Rectal smooth muscle tissue (tissue), 1 donor: ENCODE data around the gene SIL1.
"Not testable (repeated sequence)": the region's sequence is repeated elsewhere in the genome, so short reads cannot be mapped to it uniquely, and the experiment has no call there.

ENCODE experiments used
- H3K27ac ChIP-seq: one replicate; pipeline ENCODE4 v1.7.0; 2013; ENCODE audit warnings: low read depth, low read length, inconsistent platforms
- H3K27me3 ChIP-seq: one replicate; pipeline ENCODE4 v1.7.0; 2013; ENCODE audit warnings: low read length; ENCODE audit not compliant: control insufficient read depth, insufficient read depth
- H3K36me3 ChIP-seq: one replicate; pipeline ENCODE4 v1.7.0; 2013; ENCODE audit warnings: low read length; ENCODE audit not compliant: control insufficient read depth, insufficient read depth
- H3K4me1 ChIP-seq: one replicate; pipeline ENCODE4 v1.7.0; 2013; ENCODE audit warnings: low read length; ENCODE audit not compliant: control insufficient read depth, insufficient read depth
- H3K4me3 ChIP-seq: one replicate; pipeline ENCODE4 v1.7.0; 2013; ENCODE audit warnings: low read length
- H3K9ac ChIP-seq: one replicate; pipeline ENCODE4 v1.7.0; 2013; ENCODE audit warnings: low read length

SIL1 gene

GRCh38 chr5:139193928-139194327 lies 4.2 kb downstream of the SIL1 start:
- Histone ChIP-seq H3K36me3 (no peaks in the 10 kb centered on the region), H3K4me3 (no peak overlapping the region), H3K4me1 (peaks cover 5% of the 10 kb centered on the region), H3K27me3 (no peaks in the 10 kb centered on the region), H3K9ac (no peak overlapping the region), H3K27ac (no peak overlapping the region)

- H3K9ac ChIP-seq, H3K4me3 ChIP-seq, H3K4me1 ChIP-seq, H3K36me3 ChIP-seq, H3K27me3 ChIP-seq, H3K27ac ChIP-seq: not testable (repeated sequence)
Observed at GRCh38 chr5:139192906-139193305, 5.3 kb downstream of the SIL1 start.

GRCh38 chr5:139191954-139192353 lies 6.2 kb downstream of the SIL1 start:
- not testable (repeated sequence) for H3K9ac ChIP-seq, H3K27ac ChIP-seq, H3K27me3 ChIP-seq, H3K4me1 ChIP-seq, H3K36me3 ChIP-seq, H3K4me3 ChIP-seq

- Histone ChIP-seq H3K9ac (no peak overlapping the region), H3K4me3 (no peak overlapping the region), H3K36me3 (no peaks in the 10 kb centered on the region), H3K4me1 (peaks cover 12% of the 10 kb centered on the region), H3K27me3 (no peaks in the 10 kb centered on the region), H3K27ac (peak overlapping the region; percentile 22)
Observed at GRCh38 chr5:139190125-139190524, 8.0 kb downstream of the SIL1 start.

- Histone ChIP-seq H3K4me3 (no peak overlapping the region), H3K36me3 (no peaks in the 10 kb centered on the region), H3K27ac (no peak overlapping the region), H3K4me1 (peaks cover 17% of the 10 kb centered on the region), H3K27me3 (no peaks in the 10 kb centered on the region), H3K9ac (no peak overlapping the region)
Observed at GRCh38 chr5:139188558-139189270, 9.5 kb downstream of the SIL1 start.

GRCh38 chr5:139186752-139187326 lies 11.3 kb downstream of the SIL1 start:
- Histone ChIP-seq H3K27me3 (no peaks in the 10 kb centered on the region), H3K4me1 (peaks cover 22% of the 10 kb centered on the region), H3K9ac (no peak overlapping the region), H3K4me3 (no peak overlapping the region), H3K27ac (no peak overlapping the region), H3K36me3 (no peaks in the 10 kb centered on the region)

- Histone ChIP-seq H3K4me3 (no peak overlapping the region), H3K9ac (no peak overlapping the region), H3K27me3 (no peaks in the 10 kb centered on the region), H3K4me1 (peaks cover 27% of the 10 kb centered on the region), H3K27ac (no peak overlapping the region), H3K36me3 (no peaks in the 10 kb centered on the region)
Observed at GRCh38 chr5:139186261-139186660, 11.9 kb downstream of the SIL1 start.

GRCh38 chr5:139185589-139185988 lies 12.6 kb downstream of the SIL1 start:
- H3K27ac ChIP-seq: no peak overlapping the region
- peaks cover 31% of the 10 kb centered on the region for H3K4me1 ChIP-seq
- H3K9ac ChIP-seq: no peak overlapping the region

GRCh38 chr5:139183502-139183901 lies 14.7 kb downstream of the SIL1 start:
- Histone ChIP-seq H3K27ac (no peak overlapping the region), H3K4me1 (peaks cover 41% of the 10 kb centered on the region), H3K36me3 (no peaks in the 10 kb centered on the region), H3K9ac (no peak overlapping the region), H3K27me3 (no peaks in the 10 kb centered on the region), H3K4me3 (no peak overlapping the region)

More at GRCh38 chr5:139185589-139185988, 12.6 kb downstream of the SIL1 start:
- Histone ChIP-seq H3K36me3 (no peaks in the 10 kb centered on the region), H3K4me3 (no peak overlapping the region), H3K27me3 (no peaks in the 10 kb centered on the region)

- peaks cover 48% of the 10 kb centered on the region for H3K4me1 ChIP-seq
- H3K36me3 ChIP-seq: no peaks in the 10 kb centered on the region
- no peak overlapping the region for H3K4me3 ChIP-seq
- H3K27me3 ChIP-seq: no peaks in the 10 kb centered on the region
- no peak overlapping the region for H3K9ac ChIP-seq
- H3K27ac ChIP-seq: peak overlapping the region; percentile 1
Observed at GRCh38 chr5:139182528-139183296, 15.5 kb downstream of the SIL1 start.

GRCh38 chr5:139181835-139182452 lies 16.2 kb downstream of the SIL1 start:
- peaks cover 51% of the 10 kb centered on the region for H3K4me1 ChIP-seq
- H3K9ac ChIP-seq: no peak overlapping the region
- peak overlapping the region; percentile 1 for H3K27ac ChIP-seq

GRCh38 chr5:139181322-139181730 lies 16.8 kb downstream of the SIL1 start:
- peaks cover 49% of the 10 kb centered on the region for H3K4me1 ChIP-seq
- H3K36me3 ChIP-seq: no peaks in the 10 kb centered on the region
- H3K9ac ChIP-seq: no peak overlapping the region
- H3K27me3 ChIP-seq: no peaks in the 10 kb centered on the region
- H3K27ac ChIP-seq: peak overlapping the region; percentile 1
- H3K4me3 ChIP-seq: no peak overlapping the region

More at GRCh38 chr5:139181835-139182452, 16.2 kb downstream of the SIL1 start:
- Histone ChIP-seq H3K36me3 (no peaks in the 10 kb centered on the region), H3K4me3 (no peak overlapping the region), H3K27me3 (no peaks in the 10 kb centered on the region)
